Testis (tissue), 3 donors: ENCODE data around the gene GPC4. TPM values are rescaled to one million over a fixed set of nuclear protein-coding genes. Genes with fewer than 3 reads are reported as not detected.

Experiments
- DNase-seq: peaks from one replicate; pipeline ENCODE4 v3.0.0-alpha.2; 2019
- H3K27ac ChIP-seq, 2 donors: fragments of 200-600 bp; sonication (generic); one replicate each; pipeline ENCODE4 v1.5.1; 2019
- H3K27me3 ChIP-seq: fragments of 200-600 bp; sonication (generic); one replicate; pipeline ENCODE4 v1.5.1; 2019
- H3K36me3 ChIP-seq: fragments of 200-600 bp; sonication (generic); one replicate; pipeline ENCODE4 v1.5.1; 2017; ENCODE audit warnings: low read depth; ENCODE audit errors: missing control alignments
- H3K4me1 ChIP-seq: fragments of 200-600 bp; sonication (generic); one replicate; pipeline ENCODE4 v1.5.1; 2019
- H3K4me3 ChIP-seq, 2 donors: fragments of 200-600 bp; sonication (generic); one replicate each; pipeline ENCODE4 v1.5.1; 2017 to 2019
- H3K9me3 ChIP-seq: fragments of 200-600 bp; sonication (generic); one replicate; pipeline ENCODE4 v1.5.1; 2017
- CTCF ChIP-seq, 3 experiments: fragments of 450-650 bp in 2 of 3; fragments of 200-600 bp in 1 of 3; sonication (generic) in 1 of 3; IDR thresholded peaks; one replicate each; pipeline ENCODE4 v1.5.1; 2016 to 2019; ENCODE audit warnings: antibody characterized with exemption in 3 of 3, mild to moderate bottlenecking in 2 of 3, moderate library complexity in 1 of 3
- POLR2A ChIP-seq: fragments of 450-650 bp; IDR thresholded peaks from one replicate; pipeline ENCODE4 v1.6.1; 2017; ENCODE audit warnings: antibody characterized with exemption, mild to moderate bottlenecking, moderate library complexity
- WGBS, 2 donors: methylation state at CpG; one replicate each; pipeline ENCODE4 v1.1.5; 2018; 5-methylcytosine and 5-hydroxymethylcytosine counted together
- intact Hi-C: fragments of 100-400 bp; cut with DNase I; formaldehyde crosslinking; loops from one replicate; pipeline ENCODE4 v1.15.1; 2023; ENCODE audit warnings: low total_unique reads
- polyA plus RNA-seq: library from polyadenylated mRNA; stranded (reverse); fragments of 350-450 nt; fragmentation: Illumina TruSeq; extraction: RNeasy Lipid Tissue Mini Kit (QIAGEN cat#74804); gene quantifications from one replicate; pipeline ENCODE4 v1.2.3, GENCODE V29; 2014; ENCODE audit warnings: low read depth, low replicate concordance; ENCODE audit not compliant: insufficient read depth
- total RNA-seq, 2 donors: library from RNA; depleted of rRNA; stranded (reverse); fragments of >200 nt; gene quantifications; one replicate each; pipeline ENCODE4 v1.2.3, GENCODE V29; 2016

GPC4 gene
- total and polyA plus RNA-seq, 3 donors from 2014 or later, result 13.8 to 17.8 (median 15.9) TPM

- Histone ChIP-seq H3K4me3 (no peak overlapping the region), H3K9me3 (no peaks in the 10 kb centered on the region), H3K36me3 (no peaks in the 10 kb centered on the region), H3K27ac (no peak overlapping the region), H3K4me1 (no peaks in the 10 kb centered on the region), H3K27me3 (no peaks in the 10 kb centered on the region)
- intact Hi-C loops, result no loop called here
- DNase-seq, result no peak
- WGBS, 2 donors, result 69 to 82% methylated on average over 5 of the region's 5 CpGs
- no peak for TF ChIP-seq POLR2A
- no peak for TF ChIP-seq CTCF (IDR thresholded peaks at IDR 0.05)
Observed at GRCh38 chrX:133412665-133413064, 2.6 kb downstream of the GPC4 start.

GRCh38 chrX:133412246-133412645 lies 3.0 kb downstream of the GPC4 start:
- H3K4me3 ChIP-seq, result no peak overlapping the region
- no peaks in the 10 kb centered on the region for H3K36me3 ChIP-seq
- 55 to 57% methylated on average over 3 of the region's 3 CpGs for WGBS, 2 donors
- no peaks in the 10 kb centered on the region for H3K9me3 ChIP-seq
- DNase-seq, result no peak
- H3K4me1 ChIP-seq, result no peaks in the 10 kb centered on the region
- H3K27ac ChIP-seq, result no peak overlapping the region
- TF ChIP-seq POLR2A (no peak), CTCF (IDR thresholded peaks at IDR 0.05) (no peak)
- intact Hi-C loops, result no loop called here
- H3K27me3 ChIP-seq, result no peaks in the 10 kb centered on the region

- Histone ChIP-seq H3K4me1 (no peaks in the 10 kb centered on the region), H3K27me3 (no peaks in the 10 kb centered on the region), H3K36me3 (no peaks in the 10 kb centered on the region), H3K4me3 (no peak overlapping the region), H3K27ac (no peak overlapping the region), H3K9me3 (no peaks in the 10 kb centered on the region)
- intact Hi-C loops, result no loop called here
- 72 to 74% methylated on average over 3 of the region's 3 CpGs for WGBS, 2 donors
- TF ChIP-seq CTCF (IDR thresholded peaks at IDR 0.05) (no peak), POLR2A (no peak)
- no peak for DNase-seq
Observed at GRCh38 chrX:133410550-133410949, 4.7 kb downstream of the GPC4 start.

GRCh38 chrX:133405498-133406185 lies 9.6 kb downstream of the GPC4 start:
- intact Hi-C loops, result no loop called here
- no peaks in the 10 kb centered on the region for H3K4me1 ChIP-seq
- H3K27me3 ChIP-seq, result no peaks in the 10 kb centered on the region
- 81 to 100% methylated on average over 2 to 4 of the region's 4 CpGs for WGBS, 2 donors
- H3K36me3 ChIP-seq, result no peaks in the 10 kb centered on the region
- no peak overlapping the region for H3K27ac ChIP-seq
- TF ChIP-seq POLR2A, result no peak
- TF ChIP-seq CTCF (IDR thresholded peaks at IDR 0.05), result no peak
- H3K4me3 ChIP-seq, result no peak overlapping the region
- no peaks in the 10 kb centered on the region for H3K9me3 ChIP-seq
- DNase-seq, result no peak

GRCh38 chrX:133403984-133404383 lies 11.3 kb downstream of the GPC4 start:
- intact Hi-C loops, result no loop called here
- no peak for TF ChIP-seq POLR2A
- TF ChIP-seq CTCF (IDR thresholded peaks at IDR 0.05), result no peak
- 95 to 100% methylated on average over 2 to 4 of the region's 4 CpGs for WGBS, 2 donors
- Histone ChIP-seq H3K27me3 (no peaks in the 10 kb centered on the region), H3K27ac (no peak overlapping the region), H3K4me1 (no peaks in the 10 kb centered on the region), H3K9me3 (no peaks in the 10 kb centered on the region), H3K36me3 (no peaks in the 10 kb centered on the region), H3K4me3 (no peak overlapping the region)
- DNase-seq, result no peak
